ENCODE results near the gene EPN2. TPM values are rescaled to one million over a fixed set of nuclear protein-coding genes. Genes with fewer than 3 reads are reported as not detected.

Gene EPN2
- total RNA-seq, 3 donors from 2014 or later (not counting 1 experiment from before 2014, with no cell fraction given) = 2.0 to 13.8 (median 4.9) TPM

DNA sequence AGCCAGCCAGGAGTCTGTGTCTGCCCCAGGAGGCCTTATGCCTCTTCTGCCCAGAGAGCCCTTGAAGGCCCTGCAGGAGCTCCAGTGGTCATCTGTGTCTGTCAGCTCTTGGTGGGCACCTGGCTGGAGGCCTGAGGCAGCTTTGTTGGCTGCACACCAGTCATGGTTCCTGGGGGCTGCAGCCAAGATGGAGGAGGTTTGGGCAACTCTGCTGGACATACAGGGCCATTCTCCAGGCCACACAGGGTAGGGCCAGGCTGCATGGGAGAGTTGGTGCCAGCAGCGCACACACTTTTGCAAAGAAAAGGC lies 95.9 kb downstream of the EPN2 start:
- 96% methylated on average over 1 of the region's 1 CpG for WGBS (ENCODE audit: insufficient coverage)
- no peaks in the 10 kb centered on the region for H3K4me1 ChIP-seq (ENCODE audit: control insufficient read depth, insufficient read depth, low read length)
- H3K4me1 Mint-ChIP-seq = no peaks in the 10 kb centered on the region

GRCh38 chr17:19333736-19334290 lies 96.6 kb downstream of the EPN2 start:
- Mint-ChIP-seq H3K27ac (no peak overlapping the region), H3K4me3 (no peak overlapping the region), H3K36me3 (no peaks in the 10 kb centered on the region), H3K4me1 (no peaks in the 10 kb centered on the region), H3K9me3 (no peaks in the 10 kb centered on the region), H3K27me3 (ENCODE audit: low read depth in 2 of 2) (peaks cover 12 to 13% of the 10 kb centered on the region in 2 donors)
- Histone ChIP-seq H3K27me3 (ENCODE audit: control insufficient read depth, insufficient read depth, low read length) (no peaks in the 10 kb centered on the region), H3K36me3 (ENCODE audit: control insufficient read depth, insufficient read depth, low read length) (no peaks in the 10 kb centered on the region), H3K27ac (ENCODE audit: low read length) (no peak overlapping the region), H3K4me1 (ENCODE audit: control insufficient read depth, insufficient read depth, low read length) (no peaks in the 10 kb centered on the region), H3K4me3 (ENCODE audit: low read length) (no peak overlapping the region), H3K9me3 (ENCODE audit: control insufficient read depth, insufficient read depth, low read length) (no peaks in the 10 kb centered on the region)
- ATAC-seq (no peak), DNase-seq (no peak)
- 92% methylated on average over 12 of the region's 12 CpGs for WGBS (ENCODE audit: insufficient coverage)
- no peak for TF ChIP-seq CTCF (IDR thresholded peaks at IDR 0.05)
- intact Hi-C loops (cut with micrococcal nuclease) = no loop called here

More for the DNA sequence above, 95.9 kb downstream of the EPN2 start:
- ATAC-seq = no peak
- H3K27me3 Mint-ChIP-seq (ENCODE audit: low read depth in 2 of 2) = peaks cover 12 to 13% of the 10 kb centered on the region in 2 donors
- no peaks in the 10 kb centered on the region for H3K36me3 ChIP-seq (ENCODE audit: control insufficient read depth, insufficient read depth, low read length)
- no peak overlapping the region for H3K4me3 ChIP-seq (ENCODE audit: low read length)
- no peak for TF ChIP-seq CTCF (IDR thresholded peaks at IDR 0.05)
- no peak overlapping the region for H3K27ac Mint-ChIP-seq
- no peaks in the 10 kb centered on the region for H3K36me3 Mint-ChIP-seq
- no peak for DNase-seq
- H3K4me3 Mint-ChIP-seq = no peak overlapping the region
- no peaks in the 10 kb centered on the region for H3K9me3 Mint-ChIP-seq
- H3K27me3 ChIP-seq (ENCODE audit: control insufficient read depth, insufficient read depth, low read length) = no peaks in the 10 kb centered on the region
- no peak overlapping the region for H3K27ac ChIP-seq (ENCODE audit: low read length)
- no peaks in the 10 kb centered on the region for H3K9me3 ChIP-seq (ENCODE audit: control insufficient read depth, insufficient read depth, low read length)
- intact Hi-C loops (cut with micrococcal nuclease) = no loop called here

DNA sequence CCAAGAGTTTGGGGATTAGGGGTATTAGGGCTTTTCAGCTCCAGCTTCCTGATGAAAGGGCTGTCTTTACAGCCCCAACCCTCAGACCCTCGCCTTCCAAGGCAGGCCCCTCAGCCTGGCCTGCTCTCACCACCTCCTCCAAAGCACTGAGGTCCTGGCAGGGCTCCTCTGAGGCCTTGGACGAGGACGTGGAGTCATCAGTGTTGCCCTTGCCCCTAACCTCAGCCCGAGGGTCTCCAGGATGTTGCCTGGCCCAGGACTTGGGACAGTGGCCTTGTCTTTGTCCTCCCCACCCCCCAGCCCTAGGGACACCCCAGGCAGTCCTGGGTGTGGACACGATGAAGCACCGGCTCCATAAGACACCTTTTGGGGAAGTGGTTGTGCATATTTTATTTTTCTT lies 97.2 kb downstream of the EPN2 start:
- Mint-ChIP-seq H3K27ac (no peak overlapping the region), H3K27me3 (ENCODE audit: low read depth in 2 of 2) (peaks cover 12 to 13% of the 10 kb centered on the region in 2 donors), H3K36me3 (no peaks in the 10 kb centered on the region), H3K9me3 (no peaks in the 10 kb centered on the region), H3K4me1 (no peaks in the 10 kb centered on the region), H3K4me3 (no peak overlapping the region)
- Histone ChIP-seq H3K9me3 (ENCODE audit: control insufficient read depth, insufficient read depth, low read length) (no peaks in the 10 kb centered on the region), H3K4me3 (ENCODE audit: low read length) (no peak overlapping the region), H3K36me3 (ENCODE audit: control insufficient read depth, insufficient read depth, low read length) (no peaks in the 10 kb centered on the region), H3K27me3 (ENCODE audit: control insufficient read depth, insufficient read depth, low read length) (no peaks in the 10 kb centered on the region), H3K4me1 (ENCODE audit: control insufficient read depth, insufficient read depth, low read length) (no peaks in the 10 kb centered on the region), H3K27ac (ENCODE audit: low read length) (no peak overlapping the region)
- intact Hi-C loops (cut with micrococcal nuclease) = no loop called here
- no peak for ATAC-seq
- no peak for TF ChIP-seq CTCF (IDR thresholded peaks at IDR 0.05)
- no peak for DNase-seq
- WGBS (ENCODE audit: insufficient coverage) = 82% methylated on average over 5 of the region's 6 CpGs

DNA sequence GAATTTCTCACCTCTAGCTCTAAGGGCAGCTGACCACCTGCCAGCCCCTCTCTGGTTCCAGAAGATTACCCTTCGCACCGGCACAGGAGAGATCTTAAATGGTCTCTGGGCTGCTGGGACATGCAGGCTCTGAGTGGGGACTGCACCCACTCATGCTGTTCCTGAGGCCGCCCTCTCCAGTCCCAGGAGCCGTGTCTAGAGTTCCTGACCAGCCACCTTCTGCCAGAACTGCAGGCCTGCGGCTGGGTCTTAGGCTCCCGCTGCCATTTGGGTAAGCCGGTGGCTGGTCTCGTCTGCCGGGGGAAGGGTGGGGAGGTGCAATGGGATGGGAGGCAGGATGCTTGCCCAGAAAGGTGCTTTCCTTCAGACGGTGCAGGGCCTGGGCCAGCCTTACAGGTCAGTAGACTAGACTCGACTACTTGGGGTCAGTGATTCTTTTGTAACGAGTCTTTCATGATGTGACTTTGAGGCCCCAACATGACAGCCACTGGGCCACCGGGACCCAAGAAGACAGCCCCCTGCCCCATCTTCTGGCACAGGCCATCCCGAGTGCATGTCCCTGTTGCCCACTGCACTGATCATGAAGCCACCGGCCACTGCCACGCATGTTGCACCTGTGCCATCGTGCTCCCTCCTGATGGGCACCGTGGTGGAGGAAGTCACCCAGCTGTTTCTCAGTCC lies 98.9 kb downstream of the EPN2 start:
- intact Hi-C loops (cut with micrococcal nuclease) = no loop called here
- 92% methylated on average over 17 of the region's 18 CpGs for WGBS (ENCODE audit: insufficient coverage)
- Mint-ChIP-seq H3K9me3 (no peaks in the 10 kb centered on the region), H3K4me1 (no peaks in the 10 kb centered on the region), H3K4me3 (no peak overlapping the region), H3K36me3 (no peaks in the 10 kb centered on the region), H3K27me3 (ENCODE audit: low read depth in 2 of 2) (peaks cover 10 to 13% of the 10 kb centered on the region in 2 donors), H3K27ac (no peak overlapping the region)
- ATAC-seq = no peak
- no peaks in the 10 kb centered on the region for H3K36me3 ChIP-seq (ENCODE audit: control insufficient read depth, insufficient read depth, low read length)
- H3K9me3 ChIP-seq (ENCODE audit: control insufficient read depth, insufficient read depth, low read length) = no peaks in the 10 kb centered on the region
- no peak overlapping the region for H3K27ac ChIP-seq (ENCODE audit: low read length)
- H3K4me3 ChIP-seq (ENCODE audit: low read length) = no peak overlapping the region
- no peaks in the 10 kb centered on the region for H3K27me3 ChIP-seq (ENCODE audit: control insufficient read depth, insufficient read depth, low read length)
- no peak for TF ChIP-seq CTCF (IDR thresholded peaks at IDR 0.05)
- no peaks in the 10 kb centered on the region for H3K4me1 ChIP-seq (ENCODE audit: control insufficient read depth, insufficient read depth, low read length)
- no peak for DNase-seq

All from natural killer cell (primary cell).